WI38 (cell line): ENCODE measurements around the gene TTC19.
"Not testable (repeated sequence)": the region's sequence is repeated elsewhere in the genome, so short reads cannot be mapped to it uniquely, and the experiment has no call there.

ENCODE experiments used
- H3K4me3 ChIP-seq: 2 replicates; pipeline ENCODE4 v1.5.1; 2011; ENCODE audit warnings: low read depth, mild to moderate bottlenecking, control low read depth, low read length
- CTCF ChIP-seq: IDR thresholded peaks from 2 replicates; pipeline ENCODE4 v1.5.1; 2012; ENCODE audit warnings: low read depth, mild to moderate bottlenecking, control low read depth, low read length

TTC19 gene

GRCh38 chr17:15973834-15974233, 25.8 kb upstream of the TTC19 start:
- TF ChIP-seq CTCF = no peak
- no peak overlapping the region for H3K4me3 ChIP-seq

- H3K4me3 ChIP-seq = no peak overlapping the region
- no peak for TF ChIP-seq CTCF
These were observed 21.7 kb upstream of the TTC19 start for GRCh38 chr17:15977894-15978293.

- H3K4me3 ChIP-seq = no peak overlapping the region
- TF ChIP-seq CTCF = no peak
These were observed 21.0 kb upstream of the TTC19 start for GRCh38 chr17:15978606-15979005.

GRCh38 chr17:15979013-15979412, 20.6 kb upstream of the TTC19 start:
- not testable (repeated sequence) for H3K4me3 ChIP-seq

GRCh38 chr17:15981208-15981607, 18.4 kb upstream of the TTC19 start:
- TF ChIP-seq CTCF = no peak
- no peak overlapping the region for H3K4me3 ChIP-seq

GRCh38 chr17:15981646-15982580, 17.7 kb upstream of the TTC19 start:
- no peak for TF ChIP-seq CTCF
- H3K4me3 ChIP-seq = no peak overlapping the region

GRCh38 chr17:15996322-15996721, 3.3 kb upstream of the TTC19 start:
- H3K4me3 ChIP-seq = no peak overlapping the region
- no peak for TF ChIP-seq CTCF
